GM12878 (cell line): ENCODE results near the gene FOXO3. TPM values are rescaled to one million over a fixed set of nuclear protein-coding genes. Genes with fewer than 3 reads are reported as not detected.

ENCODE experiments used
- ATAC-seq: fragments of 200-7000 bp; cut with Tn5 transposase; 3 replicates; pipeline ENCODE4 v1.9.1; 2020; ENCODE audit warnings: mild to moderate bottlenecking, moderate library complexity
- BruUV-seq: library from RNA; stranded (reverse); fragments of 400-500 nt; replicated peaks from 2 replicates; lab custom pipeline; 2021; lab: Mats Ljungman, UMichigan
- CTCF ChIA-PET: fragments of 300-600 bp; sonication (Branson Sonifier 250); formaldehyde crosslinking; extraction: SDS; loops from one replicate; lab custom pipeline; 2021; ENCODE audit warnings: inconsistent platforms; lab: Yijun Ruan, JAX
- POLR2A ChIA-PET: fragments of 350-600 bp; formaldehyde crosslinking; extraction: SDS; loops from one replicate; lab custom pipeline; 2021; ENCODE audit warnings: inconsistent platforms; lab: Charles Lee
- RAD21 ChIA-PET: fragments of 300-600 bp; sonication (Branson Sonifier 250); formaldehyde crosslinking; loops from one replicate; lab custom pipeline; 2023; ENCODE audit warnings: antibody characterized with exemption; ENCODE audit not compliant: unreplicated experiment; lab: Charles Lee
- SMC1A ChIA-PET: fragments of 300-600 bp; sonication (Branson Sonifier 250); formaldehyde crosslinking; loops from one replicate; lab custom pipeline; 2023; ENCODE audit not compliant: unreplicated experiment, uncharacterized antibody; lab: Charles Lee
- DNase-seq: peaks from one replicate; pipeline ENCODE4 v3.0.0-alpha.2; 2011; ENCODE audit warnings: low read depth, low spot score
- FAIRE-seq: peaks from 3 replicates; lab custom pipeline; 2011; peaks lifted over from hg19 to GRCh38; lab: Jason Lieb, UNC
- H2AFZ ChIP-seq: 2 replicates; pipeline ENCODE4 v1.6.0; 2011; ENCODE audit warnings: low read depth, low read length, control low read depth; ENCODE audit not compliant: control insufficient read depth
- H3K27ac ChIP-seq: 2 replicates; pipeline ENCODE4 v1.5.1; 2011; ENCODE audit warnings: control low read depth; ENCODE audit not compliant: control insufficient read depth, insufficient read depth
- H3K27me3 ChIP-seq, 2 experiments: replicated peaks in 1 of 2; 2 replicates each; pipeline versions ENCODE4 v1.6.0 to v1.6.1; 2011; ENCODE audit warnings: low read length in 1 of 2; ENCODE audit not compliant: control insufficient read depth in 2 of 2, insufficient read depth in 2 of 2
- H3K36me3 ChIP-seq, 2 experiments: 2 replicates each; pipeline ENCODE4 v1.5.1; 2011; ENCODE audit warnings: low read length in 1 of 2; ENCODE audit not compliant: control insufficient read depth in 2 of 2, insufficient read depth in 2 of 2
- H3K4me1 ChIP-seq: 2 replicates; pipeline ENCODE4 v1.6.1; 2011; ENCODE audit warnings: mild to moderate bottlenecking, low read length, moderate library complexity, mixed read lengths; ENCODE audit not compliant: control insufficient read depth, insufficient read depth
- H3K4me2 ChIP-seq: 2 replicates; pipeline ENCODE4 v1.6.0; 2011; ENCODE audit warnings: control low read depth; ENCODE audit not compliant: control insufficient read depth, insufficient read depth
- H3K4me3 ChIP-seq: fragments of 200-600 bp; sonication (generic); 2 replicates; pipeline ENCODE4 v1.5.1; 2016
- H3K79me2 ChIP-seq: 2 replicates; pipeline ENCODE4 v1.6.0; 2011; ENCODE audit warnings: low read length; ENCODE audit not compliant: control insufficient read depth, insufficient read depth
- H3K9ac ChIP-seq: 2 replicates; pipeline ENCODE4 v1.8.0; 2011; ENCODE audit warnings: low read length, control low read depth, mixed read lengths; ENCODE audit not compliant: control insufficient read depth, insufficient read depth
- H3K9me3 ChIP-seq: replicated peaks from 3 replicates; pipeline ENCODE4 v1.5.1; 2011; ENCODE audit warnings: mild to moderate bottlenecking, low read length; ENCODE audit not compliant: control insufficient read depth, insufficient read depth
- H4K20me1 ChIP-seq: 2 replicates; pipeline ENCODE4 v1.6.0; 2011; ENCODE audit not compliant: control insufficient read depth, insufficient read depth
- ATF2 ChIP-seq: IDR thresholded peaks from 2 replicates; pipeline ENCODE4 v1.6.1; 2012; ENCODE audit warnings: low read length, inconsistent platforms
- CHD1 ChIP-seq: IDR thresholded peaks from 2 replicates; pipeline ENCODE4 v1.6.1; 2012; ENCODE audit warnings: low read depth, low read length, improper control_type of control experiment
- CHD4 ChIP-seq: fragments of 200-600 bp; sonication (generic); IDR thresholded peaks from 2 replicates; pipeline ENCODE4 v1.6.1; 2016; ENCODE audit warnings: mild to moderate bottlenecking
- CREB1 ChIP-seq: IDR thresholded peaks from 2 replicates; pipeline ENCODE4 v1.6.1; 2012; ENCODE audit warnings: low read depth, mild to moderate bottlenecking, inconsistent platforms
- DPF2 ChIP-seq: fragments of 450-650 bp; IDR thresholded peaks from 2 replicates; pipeline ENCODE4 v1.6.1; 2017; ENCODE audit warnings: mild to moderate bottlenecking
- E2F4 ChIP-seq: IDR thresholded peaks from 2 replicates; pipeline ENCODE4 v1.6.1; 2012; ENCODE audit warnings: low read depth, low read length, improper control_type of control experiment
- IKZF2 ChIP-seq, 2 experiments: fragments of 450-650 bp; IDR thresholded peaks; 2 replicates each; pipeline ENCODE4 v1.6.1; 2017; ENCODE audit warnings: mild to moderate bottlenecking in 2 of 2, moderate library complexity in 2 of 2
- MEF2A ChIP-seq: IDR thresholded peaks from 2 replicates; pipeline ENCODE4 v1.6.1; 2011; ENCODE audit warnings: low read depth, mild to moderate bottlenecking, low read length, moderate library complexity; ENCODE audit not compliant: insufficient read depth
- MXI1 ChIP-seq: fragments of 150-350 bp; IDR thresholded peaks from 2 replicates; pipeline ENCODE4 v1.6.1; 2011; ENCODE audit warnings: low read depth, mild to moderate bottlenecking, inconsistent platforms, low read length, improper control_type of control experiment
- PKNOX1 ChIP-seq: fragments of 450-650 bp; IDR thresholded peaks from 2 replicates; pipeline ENCODE4 v1.6.1; 2016; ENCODE audit warnings: mild to moderate bottlenecking
- SMC3 ChIP-seq: IDR thresholded peaks from 2 replicates; pipeline ENCODE4 v1.6.1; 2011; ENCODE audit warnings: low read length, improper control_type of control experiment, borderline replicate concordance
- TCF3 ChIP-seq: IDR thresholded peaks from 2 replicates; pipeline ENCODE4 v1.6.1; 2012; ENCODE audit warnings: low read depth, mild to moderate bottlenecking, low read length, borderline replicate concordance; ENCODE audit not compliant: insufficient read depth
- ZBTB11 ChIP-seq: fragments of 450-650 bp; formaldehyde crosslinking; IDR thresholded peaks from 2 replicates; pipeline ENCODE4 v1.5.0; 2022; ENCODE audit warnings: mild to moderate bottlenecking, missing genetic modification characterization
- WGBS: methylation state at CpG from one replicate; pipeline ENCODE4 v1.1.6; 2016; ENCODE audit warnings: low lambda C conversion rate; ENCODE audit not compliant: insufficient replicate concordance, insufficient coverage; ENCODE audit errors: missing lambda C conversion rate; 5-methylcytosine and 5-hydroxymethylcytosine counted together
- in situ Hi-C: fragments of 300-500 bp; cut with MboI; formaldehyde crosslinking; loops from 9 replicates; pipeline ENCODE4 v1.14.3; 2018; ENCODE audit warnings: mixed read lengths
- intact Hi-C: fragments of 100-400 bp; cut with micrococcal nuclease; formaldehyde crosslinking; loops from one replicate; pipeline ENCODE4 v1.14.2; 2022; ENCODE audit not compliant: unreplicated experiment
- polyA plus RNA-seq, 11 experiments: library from polyadenylated mRNA; depleted of rRNA in 4 of 11; unstranded in 6 of 11; stranded (reverse) in 5 of 11; fragments of >200 nt; fragmentation: Nextera tagmentation in 4 of 11; fragmentation: Illumina TruSeq in 1 of 11; extraction: Ambion mirVana in 4 of 11; extraction: Trizol in 1 of 11; gene quantifications; 1 replicate in 1 of 11; 2 replicates in 10 of 11; pipeline versions ENCODE4 v1.2.1 to v1.2.3, GENCODE V29; 2011 to 2016; ENCODE audit warnings: inconsistent platforms in 2 of 11, missing spikeins in 2 of 11, low read depth in 1 of 11
- total RNA-seq, 4 experiments: library from RNA; depleted of rRNA in 3 of 4; stranded (reverse); fragments of >200 nt in 3 of 4; fragmentation: Illumina TruSeq in 1 of 4; extraction: Trizol in 1 of 4; gene quantifications; 2 replicates each; pipeline versions ENCODE4 v1.2.1 to v1.2.3, GENCODE V29; 2013 to 2021

FOXO3 gene
- total and polyA plus RNA-seq, 10 of the 15 experiments (the other 5 are each of a cell fraction or from before 2014, with no cell fraction given) = 0.82 to 4.5 (median 1.7) TPM

GRCh38 chr6:108521616-108522107 is 39.1 kb upstream of the FOXO3 start:
- Histone ChIP-seq H3K4me3 (no peak overlapping the region), H3K27ac (no peak overlapping the region), H3K79me2 (no peaks in the 10 kb centered on the region), H3K4me2 (no peak overlapping the region), H3K27me3 (no peaks in the 10 kb centered on the region; a peak in 1 of 4 replicates), H4K20me1 (no peaks in the 10 kb centered on the region), H3K9ac (no peak overlapping the region), H2AFZ (no peak overlapping the region), H3K9me3 (no peaks in the 10 kb centered on the region), H3K4me1 (no peaks in the 10 kb centered on the region), H3K36me3 (no peaks in the 10 kb centered on the region)
- WGBS = 88% methylated on average over 1 of the region's 1 CpG
- intact Hi-C loops = loop anchor here (10.0 kb wide), 1 partner anchor 847 kb away; no protein-coding TSS in a partner anchor
- DNase-seq (no peak), FAIRE-seq (no peak), ATAC-seq (no peak)
- ChIA-PET SMC1A (interaction anchor here (0.8 kb wide), 1 partner anchor 129 kb away, joined by 3 read pairs; no protein-coding TSS in a partner anchor), POLR2A (no interaction called here), CTCF (interaction anchor here (1.4 to 1.5 kb wide), 2 partner anchors 10 to 20 kb away, joined by 4 to 7 read pairs; no protein-coding TSS in a partner anchor), RAD21 (no interaction called here)
- in situ Hi-C loops = loop anchor here (10.0 kb wide), 2 partner anchors 407 to 547 kb away; no protein-coding TSS in a partner anchor
- BruUV-seq = no TSS peak
- no peak for TF ChIP-seq ZBTB11 (CRISPR knock-in tag)
- no peak for TF ChIP-seq MXI1
- TF ChIP-seq PKNOX1 = no peak
- no peak for TF ChIP-seq SMC3
- TF ChIP-seq E2F4 = no peak
- no peak for TF ChIP-seq DPF2
- no peak for TF ChIP-seq TCF3
- TF ChIP-seq IKZF2 (IDR thresholded peaks at IDR 0.05) = no peak
- TF ChIP-seq MEF2A = no peak
- TF ChIP-seq CHD4 = no peak
- TF ChIP-seq CHD1 = no peak
- no peak for TF ChIP-seq CREB1
- TF ChIP-seq ATF2 = no peak
